CD8-positive, alpha-beta memory T cell (primary cell): ENCODE measurements around the gene HCK. TPM values are rescaled to one million over a fixed set of nuclear protein-coding genes. Genes with fewer than 3 reads are reported as not detected.
A peak's percentile ranks its signal among the peaks of the same experiment; 100 is the strongest.

Source experiments
- CTCF ChIA-PET: fragments of 350-600 bp; sonication (Branson Sonifier 250); formaldehyde crosslinking; loops from one replicate; lab custom pipeline; 2021; ENCODE audit warnings: antibody characterized with exemption; lab: Charles Lee
- POLR2A ChIA-PET: fragments of 350-600 bp; sonication (Branson Sonifier 250); formaldehyde crosslinking; loops from one replicate; lab custom pipeline; 2021; ENCODE audit warnings: antibody characterized with exemption; lab: Charles Lee
- DNase-seq, 5 donors: peaks; one replicate each; pipeline versions ENCODE4 v3.0.0 to v3.0.0-alpha.2; 2020 to 2022; ENCODE audit warnings: mixed read lengths in 1 of 5
- H3K27ac ChIP-seq: one replicate; pipeline ENCODE4 v1.7.0; 2013; ENCODE audit warnings: low read depth, mild to moderate bottlenecking, low read length, moderate library complexity
- H3K27me3 ChIP-seq: 2 replicates; pipeline ENCODE4 v1.7.0; 2013; ENCODE audit warnings: low read length, mild to moderate bottlenecking; ENCODE audit not compliant: insufficient read depth, poor library complexity, severe bottlenecking
- H3K36me3 ChIP-seq: 2 replicates; pipeline ENCODE4 v1.7.0; 2013; ENCODE audit warnings: mild to moderate bottlenecking, low read length, moderate library complexity; ENCODE audit not compliant: insufficient read depth
- H3K4me1 ChIP-seq: 2 replicates; pipeline ENCODE4 v1.7.0; 2013; ENCODE audit warnings: mild to moderate bottlenecking, low read length, moderate library complexity; ENCODE audit not compliant: insufficient read depth
- H3K4me3 ChIP-seq: 2 replicates; pipeline ENCODE4 v1.7.0; 2013; ENCODE audit warnings: mild to moderate bottlenecking, low read length
- H3K9me3 ChIP-seq: 2 replicates; pipeline ENCODE4 v1.7.0; 2013; ENCODE audit warnings: mild to moderate bottlenecking, low read length
- H3K27ac Mint-ChIP-seq, 8 donors: one replicate each; pipeline ENCODE4 v1.8.0; 2020 to 2021; ENCODE audit warnings: mixed read lengths in 8 of 8, mild to moderate bottlenecking in 6 of 8, inconsistent platforms in 3 of 8, moderate library complexity in 3 of 8
- H3K27me3 Mint-ChIP-seq, 2 donors: one replicate each; pipeline ENCODE4 v1.8.0; 2020 to 2021; ENCODE audit warnings: mixed read lengths in 2 of 2, mild to moderate bottlenecking in 1 of 2, moderate library complexity in 1 of 2
- H3K36me3 Mint-ChIP-seq, 3 donors: one replicate each; pipeline ENCODE4 v1.8.0; 2020 to 2021; ENCODE audit warnings: mixed read lengths in 3 of 3, inconsistent platforms in 1 of 3, mild to moderate bottlenecking in 1 of 3
- H3K4me1 Mint-ChIP-seq, 3 donors: one replicate each; pipeline ENCODE4 v1.8.0; 2020 to 2021; ENCODE audit warnings: mixed read lengths in 3 of 3, inconsistent platforms in 1 of 3, mild to moderate bottlenecking in 1 of 3
- H3K4me3 Mint-ChIP-seq, 7 donors: one replicate each; pipeline ENCODE4 v1.8.0; 2020 to 2021; ENCODE audit warnings: mixed read lengths in 7 of 7, mild to moderate bottlenecking in 6 of 7, moderate library complexity in 4 of 7, inconsistent platforms in 2 of 7
- H3K9me3 Mint-ChIP-seq, 5 donors: one replicate each; pipeline ENCODE4 v1.8.0; 2020 to 2022; ENCODE audit warnings: mixed read lengths in 5 of 5, mild to moderate bottlenecking in 3 of 5, moderate library complexity in 2 of 5, inconsistent platforms in 1 of 5
- polyA plus RNA-seq: library from polyadenylated mRNA; unstranded; fragments of 300-500 nt; fragmentation: Illumina TruSeq; gene quantifications from one replicate; pipeline ENCODE4 v1.2.3, GENCODE V29; 2021
- total RNA-seq, 2 experiments: library from RNA; stranded (reverse); gene quantifications; one replicate each; pipeline ENCODE4 v1.2.3, GENCODE V29; 2021

The HCK gene
- total and polyA plus RNA-seq, 3 experiments from 2014 or later: 0.28 to 0.53 TPM; not detected in 1

- peak in 1 of 5 donors; percentile 10 for DNase-seq
- H3K27me3 ChIP-seq: no peaks in the 10 kb centered on the region
- ChIA-PET POLR2A (no interaction called here), CTCF (no interaction called here)
- Mint-ChIP-seq H3K27me3 (peaks cover 10 to 37% of the 10 kb centered on the region in 2 donors), H3K36me3 (no peaks in the 10 kb centered on the region), H3K4me1 (no peaks in the 10 kb centered on the region), H3K4me3 (no peak within 1 kb of the TSS), H3K9me3 (no peaks in the 10 kb centered on the region), H3K27ac (peak within 1 kb of the TSS in 1 of 8 donors; percentile 32)
- H3K4me3 ChIP-seq: no peak within 1 kb of the TSS
- no peak within 1 kb of the TSS for H3K27ac ChIP-seq
- H3K36me3 ChIP-seq: no peaks in the 10 kb centered on the region
- H3K4me1 ChIP-seq: no peaks in the 10 kb centered on the region
- no peaks in the 10 kb centered on the region for H3K9me3 ChIP-seq
Observed at GRCh38 chr20:32010101-32010500, 41.9 kb upstream of the HCK start, which contains the start of gene CCM2L. Gene CCM2L, plus strand, starts transcription at chr20:32010438. Its CDS starts 17 bp downstream, at chr20:32010455.

GRCh38 chr20:32010666-32011065 lies 41.4 kb upstream of the HCK start:
- ChIA-PET CTCF (no interaction called here), POLR2A (no interaction called here)
- Mint-ChIP-seq H3K36me3 (no peaks in the 10 kb centered on the region), H3K9me3 (no peaks in the 10 kb centered on the region), H3K4me1 (no peaks in the 10 kb centered on the region), H3K4me3 (no peak overlapping the region), H3K27ac (no peak overlapping the region), H3K27me3 (peaks cover 16 to 43% of the 10 kb centered on the region in 2 donors)
- Histone ChIP-seq H3K4me3 (no peak overlapping the region), H3K27ac (no peak overlapping the region), H3K27me3 (no peaks in the 10 kb centered on the region), H3K9me3 (no peaks in the 10 kb centered on the region), H3K4me1 (no peaks in the 10 kb centered on the region), H3K36me3 (no peaks in the 10 kb centered on the region)
- DNase-seq: peak in 1 of 5 donors; percentile 33

DNA sequence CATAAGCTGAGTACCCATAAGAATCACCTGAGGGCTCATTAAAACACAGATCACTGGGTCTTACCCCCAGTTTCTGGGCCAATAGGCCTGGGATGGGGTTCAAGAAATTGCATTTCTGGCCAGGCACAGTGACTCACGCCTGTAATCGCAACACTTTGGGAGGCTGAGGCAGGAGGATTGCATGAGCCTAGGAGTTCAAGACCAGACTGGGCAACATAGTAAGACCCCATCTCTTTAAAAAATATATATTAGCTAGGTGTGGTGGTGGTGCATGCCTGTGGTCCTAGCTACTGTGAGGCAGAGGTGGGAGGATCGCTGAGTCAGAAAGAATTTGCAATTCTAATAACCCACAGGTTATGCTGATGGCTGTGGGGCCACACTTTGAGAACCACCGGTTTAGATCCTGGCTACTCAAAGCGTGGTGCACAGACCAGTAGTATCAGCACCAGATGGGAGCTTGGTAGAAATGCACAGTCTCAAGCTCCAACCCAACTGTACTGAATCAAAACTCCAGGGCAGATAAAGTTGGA lies 39.8 kb upstream of the HCK start:
- no peaks in the 10 kb centered on the region for H3K9me3 Mint-ChIP-seq
- POLR2A ChIA-PET: no interaction called here
- H3K4me1 Mint-ChIP-seq: no peaks in the 10 kb centered on the region

GRCh38 chr20:32013326-32013725 lies 38.7 kb upstream of the HCK start:
- Histone ChIP-seq H3K4me3 (no peak overlapping the region), H3K27ac (no peak overlapping the region), H3K27me3 (peaks cover 9% of the 10 kb centered on the region), H3K36me3 (no peaks in the 10 kb centered on the region), H3K9me3 (no peaks in the 10 kb centered on the region), H3K4me1 (peaks cover 4% of the 10 kb centered on the region)
- no peaks in the 10 kb centered on the region for H3K36me3 Mint-ChIP-seq
- H3K27me3 Mint-ChIP-seq: peaks cover 33 to 58% of the 10 kb centered on the region in 2 donors
- H3K27ac Mint-ChIP-seq: no peak overlapping the region
- ChIA-PET POLR2A (no interaction called here), CTCF (no interaction called here)
- H3K4me1 Mint-ChIP-seq: peaks cover 6 to 11% (median 10%) of the 10 kb centered on the region in 3 donors
- H3K4me3 Mint-ChIP-seq: no peak overlapping the region
- no peaks in the 10 kb centered on the region for H3K9me3 Mint-ChIP-seq
- peak in 1 of 5 donors; percentile 19 for DNase-seq

More for the DNA sequence above, 39.8 kb upstream of the HCK start:
- no peaks in the 10 kb centered on the region for H3K36me3 ChIP-seq
- no peaks in the 10 kb centered on the region for H3K4me1 ChIP-seq
- peak in 1 of 5 donors; percentile 14 for DNase-seq
- H3K27ac ChIP-seq: no peak overlapping the region
- H3K9me3 ChIP-seq: no peaks in the 10 kb centered on the region
- H3K4me3 Mint-ChIP-seq: no peak overlapping the region
- peaks cover 2% of the 10 kb centered on the region for H3K27me3 ChIP-seq
- peaks cover 24 to 55% of the 10 kb centered on the region in 2 donors for H3K27me3 Mint-ChIP-seq
- CTCF ChIA-PET: interaction anchor here (0.9 kb wide), 1 partner anchor 19 kb away, joined by 4 read pairs; no protein-coding TSS in a partner anchor
- no peak overlapping the region for H3K27ac Mint-ChIP-seq
- no peaks in the 10 kb centered on the region for H3K36me3 Mint-ChIP-seq
- no peak overlapping the region for H3K4me3 ChIP-seq

GRCh38 chr20:32017711-32018251 lies 34.3 kb upstream of the HCK start:
- ChIA-PET CTCF (interaction anchor here (1.1 to 1.5 kb wide), 4 partner anchors 10 to 49 kb away, joined by 3 to 6 read pairs (median 4); no protein-coding TSS in a partner anchor), POLR2A (no interaction called here)
- no peak overlapping the region for H3K27ac ChIP-seq
- Mint-ChIP-seq H3K4me1 (peaks cover 18 to 26% (median 25%) of the 10 kb centered on the region in 3 donors), H3K36me3 (peaks cover 0 to 4% (median 3%) of the 10 kb centered on the region in 3 donors), H3K4me3 (peak overlapping the region; percentile 30 to 80 (median 75)), H3K9me3 (peaks cover 0 to 2% (median 0%) of the 10 kb centered on the region in 5 donors), H3K27ac (no peak overlapping the region), H3K27me3 (peaks cover 50 to 76% of the 10 kb centered on the region in 2 donors)
- peak; percentile 10 to 53 (median 36) for DNase-seq
- no peak overlapping the region for H3K4me3 ChIP-seq
- H3K36me3 ChIP-seq: no peaks in the 10 kb centered on the region
- peaks cover 25% of the 10 kb centered on the region for H3K27me3 ChIP-seq
- peaks cover 11% of the 10 kb centered on the region for H3K4me1 ChIP-seq
- no peaks in the 10 kb centered on the region for H3K9me3 ChIP-seq

DNA sequence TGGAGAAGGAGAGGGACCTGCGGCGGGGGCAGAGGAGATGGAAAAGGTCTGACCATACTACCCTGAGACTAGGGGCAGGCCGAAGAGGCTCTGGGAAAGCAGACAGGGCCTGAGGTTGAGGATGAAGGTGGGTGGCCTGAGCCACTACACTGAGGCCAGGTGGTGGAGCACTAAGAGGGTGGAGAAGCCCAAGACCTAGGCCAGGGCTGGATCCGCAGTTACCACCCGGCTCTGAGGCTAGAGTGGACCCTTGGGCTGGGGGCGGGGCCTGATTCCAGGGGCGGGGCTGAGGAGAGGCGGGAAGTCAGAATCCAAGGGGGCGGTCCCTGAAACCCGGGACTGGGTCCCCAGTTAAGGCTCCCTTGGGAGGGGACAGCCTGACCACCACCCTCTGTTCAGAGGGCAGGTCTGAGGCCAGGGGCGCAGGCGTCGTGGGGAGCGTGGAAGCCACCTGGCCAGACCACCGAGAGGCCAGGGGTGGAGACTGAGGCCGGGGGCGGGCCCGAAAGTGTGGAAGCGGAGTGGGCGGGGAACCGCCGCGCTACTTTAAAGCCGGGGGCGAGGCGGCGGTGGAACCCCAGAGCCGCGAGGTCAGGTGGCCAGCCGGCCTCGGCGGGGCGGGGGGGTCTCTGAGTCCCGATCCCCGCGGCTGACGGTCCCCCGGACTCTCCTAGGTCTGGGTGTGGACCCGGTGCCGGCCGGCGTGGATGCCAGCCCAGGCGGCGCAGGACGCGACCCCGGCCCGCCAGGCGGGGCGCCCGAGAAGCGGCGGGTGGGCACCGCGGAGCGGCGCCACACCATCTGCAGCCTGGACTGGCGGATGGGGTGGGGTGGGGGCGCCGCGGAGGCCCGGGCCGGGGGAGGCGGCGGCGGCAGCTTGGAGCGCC lies 33.5 kb upstream of the HCK start:
- Histone ChIP-seq H3K9me3 (no peaks in the 10 kb centered on the region), H3K4me3 (peak overlapping the region; percentile 40), H3K27ac (no peak overlapping the region), H3K36me3 (no peaks in the 10 kb centered on the region), H3K4me1 (peaks cover 11% of the 10 kb centered on the region), H3K27me3 (peaks cover 25% of the 10 kb centered on the region)
- Mint-ChIP-seq H3K4me3 (peak overlapping the region; percentile 49 to 90 (median 80)), H3K9me3 (peaks cover 0 to 2% (median 0%) of the 10 kb centered on the region in 5 donors), H3K27me3 (peaks cover 57 to 82% of the 10 kb centered on the region in 2 donors), H3K27ac (no peak overlapping the region), H3K4me1 (peaks cover 18 to 26% (median 25%) of the 10 kb centered on the region in 3 donors), H3K36me3 (peaks cover 0 to 4% (median 3%) of the 10 kb centered on the region in 3 donors)
- CTCF ChIA-PET: interaction anchor here (1.0 to 1.5 kb wide), 5 partner anchors 11 to 195 kb away, joined by 3 to 6 read pairs (median 3); no protein-coding TSS in a partner anchor
- POLR2A ChIA-PET: no interaction called here
- peak; percentile 26 to 53 (median 34) for DNase-seq

DNA sequence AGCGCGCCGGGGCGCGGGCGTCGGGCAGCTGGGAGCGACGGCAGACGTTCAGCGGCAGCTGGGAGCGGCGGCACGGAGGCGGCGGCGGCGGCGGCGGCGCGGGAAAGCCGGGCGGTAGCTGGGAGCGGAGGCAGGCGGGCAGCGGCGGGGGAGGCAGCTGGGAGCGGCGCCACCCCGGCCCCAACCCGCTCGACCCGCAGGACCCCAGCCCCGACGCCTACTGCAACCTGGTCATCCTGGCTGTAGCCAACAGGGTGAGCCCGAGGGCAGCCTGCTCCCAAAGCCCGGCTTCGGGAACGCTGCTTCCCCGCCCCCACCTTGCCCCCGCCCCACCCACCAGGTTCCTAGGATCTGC lies 32.9 kb upstream of the HCK start:
- Histone ChIP-seq H3K4me3 (no peak overlapping the region), H3K27ac (no peak overlapping the region), H3K27me3 (peaks cover 25% of the 10 kb centered on the region), H3K36me3 (no peaks in the 10 kb centered on the region), H3K4me1 (peaks cover 11% of the 10 kb centered on the region), H3K9me3 (no peaks in the 10 kb centered on the region)
- H3K4me3 Mint-ChIP-seq: peak overlapping the region; percentile 72 to 92 (median 83)
- H3K27ac Mint-ChIP-seq: peak overlapping the region in 1 of 8 donors; percentile 22
- peaks cover 59 to 88% of the 10 kb centered on the region in 2 donors for H3K27me3 Mint-ChIP-seq
- H3K36me3 Mint-ChIP-seq: peaks cover 0 to 4% (median 3%) of the 10 kb centered on the region in 3 donors
- POLR2A ChIA-PET: no interaction called here
- no peak for DNase-seq
- CTCF ChIA-PET: interaction anchor here (1.0 kb wide), 1 partner anchor 196 kb away, joined by 3 read pairs; no protein-coding TSS in a partner anchor
- peaks cover 18 to 26% (median 25%) of the 10 kb centered on the region in 3 donors for H3K4me1 Mint-ChIP-seq
- peaks cover 0 to 2% (median 0%) of the 10 kb centered on the region in 5 donors for H3K9me3 Mint-ChIP-seq
